Keratinocyte (primary cell): ENCODE measurements around the gene PRR7. TPM values are rescaled to one million over a fixed set of nuclear protein-coding genes. Genes with fewer than 3 reads are reported as not detected.

ENCODE experiments used
- DNase-seq: peaks from one replicate; pipeline ENCODE4 v3.0.0-alpha.2; 2011; ENCODE audit warnings: low read depth, missing footprints, low spot score
- FAIRE-seq: peaks from 2 replicates; lab custom pipeline; 2011; peaks lifted over from hg19 to GRCh38; lab: Jason Lieb, UNC
- H2AFZ ChIP-seq: 2 replicates; pipeline ENCODE4 v1.6.0; 2012; ENCODE audit warnings: low read length, control low read depth, inconsistent platforms; ENCODE audit not compliant: control insufficient read depth
- H3K27ac ChIP-seq: 2 replicates; pipeline ENCODE4 v1.5.1; 2011; ENCODE audit warnings: low read length; ENCODE audit not compliant: control insufficient read depth, insufficient read depth
- H3K27me3 ChIP-seq: 3 replicates; pipeline ENCODE4 v1.6.0; 2011; ENCODE audit warnings: low read length; ENCODE audit not compliant: control insufficient read depth, insufficient read depth; ENCODE audit errors: extremely low read depth
- H3K36me3 ChIP-seq, 2 experiments: 2 replicates in 1 of 2; 3 replicates in 1 of 2; pipeline ENCODE4 v1.5.1; 2011; ENCODE audit warnings: low read length in 2 of 2, mild to moderate bottlenecking in 1 of 2; ENCODE audit not compliant: control insufficient read depth in 2 of 2, insufficient read depth in 2 of 2; ENCODE audit errors: extremely low read depth in 1 of 2
- H3K4me1 ChIP-seq: 3 replicates; pipeline ENCODE4 v1.5.1; 2011; ENCODE audit warnings: low read length; ENCODE audit not compliant: control insufficient read depth, insufficient read depth; ENCODE audit errors: extremely low read depth
- H3K4me2 ChIP-seq: 3 replicates; pipeline ENCODE4 v1.6.0; 2011; ENCODE audit warnings: low read depth, low read length; ENCODE audit not compliant: control insufficient read depth, insufficient read depth; ENCODE audit errors: extremely low read depth
- H3K4me3 ChIP-seq, 3 experiments: fragments of 200-600 bp in 1 of 3; sonication (generic) in 1 of 3; 2 replicates in 2 of 3; 3 replicates in 1 of 3; pipeline ENCODE4 v1.5.1; 2011 to 2016; ENCODE audit warnings: low read length in 3 of 3, mild to moderate bottlenecking in 3 of 3, control low read depth in 2 of 3, inconsistent platforms in 1 of 3, low read depth in 1 of 3, mixed read lengths in 1 of 3, mixed run types in 1 of 3, moderate library complexity in 1 of 3; ENCODE audit not compliant: control insufficient read depth in 2 of 3, insufficient read depth in 2 of 3; ENCODE audit errors: extremely low read depth in 1 of 3
- H3K79me2 ChIP-seq: 2 replicates; pipeline ENCODE4 v1.6.0; 2012; ENCODE audit warnings: low read length; ENCODE audit not compliant: control insufficient read depth, insufficient read depth
- H3K9ac ChIP-seq: 3 replicates; pipeline ENCODE4 v1.6.0; 2011; ENCODE audit warnings: low read length; ENCODE audit not compliant: control insufficient read depth, insufficient read depth; ENCODE audit errors: extremely low read depth
- H3K9me1 ChIP-seq: 3 replicates; pipeline ENCODE4 v1.6.0; 2011; ENCODE audit warnings: low read length; ENCODE audit not compliant: control insufficient read depth, insufficient read depth; ENCODE audit errors: extremely low read depth
- H3K9me3 ChIP-seq: 2 replicates; pipeline ENCODE4 v1.5.1; 2012; ENCODE audit warnings: low read depth, low read length; ENCODE audit not compliant: control insufficient read depth
- H4K20me1 ChIP-seq: 3 replicates; pipeline ENCODE4 v1.6.0; 2011; ENCODE audit warnings: low read length; ENCODE audit not compliant: control insufficient read depth, insufficient read depth; ENCODE audit errors: extremely low read depth
- CTCF ChIP-seq, 3 experiments: IDR thresholded peaks in 1 of 3; conservative IDR thresholded peaks in 1 of 3; optimal IDR thresholded peaks in 1 of 3; 2 replicates in 2 of 3; 3 replicates in 1 of 3; pipeline versions ENCODE3 to v1.5.1; 2011; ENCODE audit warnings: low read length in 3 of 3, mild to moderate bottlenecking in 3 of 3, moderate library complexity in 2 of 3, control low read depth in 1 of 3, inconsistent platforms in 1 of 3; ENCODE audit not compliant: insufficient read depth in 2 of 3; ENCODE audit errors: extremely low read depth in 1 of 3
- EZH2 ChIP-seq: IDR thresholded peaks from one replicate; pipeline ENCODE4 v1.6.1; 2012; ENCODE audit warnings: inconsistent platforms, mild to moderate bottlenecking, low read length, moderate library complexity
- dilution Hi-C: fragments of 300-500 bp; cut with MboI; formaldehyde crosslinking; loops from one replicate; pipeline ENCODE4 v1.7.0; 2020; ENCODE audit warnings: low sequenced_read_pairs; ENCODE audit not compliant: extremely low pct_ligation_motif_present
- polyA plus RNA-seq, 5 experiments: library from polyadenylated mRNA; depleted of rRNA in 3 of 5; stranded (reverse) in 3 of 5; stranded (forward) in 1 of 5; unstranded in 1 of 5; fragments of >200 nt; gene quantifications; 1 replicate in 1 of 5; 2 replicates in 3 of 5; 3 replicates in 1 of 5; pipeline versions ENCODE4 v1.2.1 to v1.2.3, GENCODE V29; 2011 to 2012; ENCODE audit warnings: missing spikeins in 2 of 5, low read depth in 1 of 5, low replicate concordance in 1 of 5

Gene PRR7
- polyA plus RNA-seq, 1 donor (not counting 4 experiments of a cell fraction or from before 2014, with no cell fraction given): 1.1 TPM

- no peak overlapping the region for H3K27ac ChIP-seq
- H3K27me3 ChIP-seq: no peaks in the 10 kb centered on the region
- H3K9me3 ChIP-seq: no peaks in the 10 kb centered on the region
- H3K4me3 ChIP-seq: no peak overlapping the region
- H3K9me1 ChIP-seq: peaks cover 4% of the 10 kb centered on the region
- no peak for DNase-seq
- dilution Hi-C loops: no loop called here
- H2AFZ ChIP-seq: no peak overlapping the region
- no peaks in the 10 kb centered on the region for H4K20me1 ChIP-seq
- H3K4me1 ChIP-seq: peaks cover 29% of the 10 kb centered on the region
- no peak for TF ChIP-seq CTCF (optimal IDR thresholded peaks at IDR 0.05 in 1 of 3, IDR thresholded peaks at IDR 0.05 in 1 of 3, conservative IDR thresholded peaks at IDR 0.05 in 1 of 3; ENCODE audit: extremely low read depth in 1 of 3, insufficient read depth in 2 of 3, low read length in 3 of 3)
- no peak for TF ChIP-seq EZH2
- H3K79me2 ChIP-seq: peaks cover 11% of the 10 kb centered on the region
- H3K9ac ChIP-seq: no peak overlapping the region
- H3K4me2 ChIP-seq: no peak overlapping the region
- FAIRE-seq: no peak
- peaks cover 1 to 6% of the 10 kb centered on the region in 2 experiments for H3K36me3 ChIP-seq
Measured at GRCh38 chr5:177499842-177500241, 53.2 kb downstream of the PRR7 start.

- Histone ChIP-seq H2AFZ (no peak overlapping the region), H3K9me3 (no peaks in the 10 kb centered on the region), H3K4me3 (no peak overlapping the region), H3K9me1 (no peaks in the 10 kb centered on the region), H3K27me3 (no peaks in the 10 kb centered on the region), H3K9ac (no peak overlapping the region), H4K20me1 (no peaks in the 10 kb centered on the region), H3K4me2 (no peak overlapping the region), H3K4me1 (peaks cover 19% of the 10 kb centered on the region), H3K27ac (no peak overlapping the region), H3K79me2 (peaks cover 6% of the 10 kb centered on the region), H3K36me3 (peaks cover 0 to 1% of the 10 kb centered on the region in 2 experiments)
- dilution Hi-C loops: no loop called here
- no peak for TF ChIP-seq EZH2
- TF ChIP-seq CTCF (optimal IDR thresholded peaks at IDR 0.05 in 1 of 3, IDR thresholded peaks at IDR 0.05 in 1 of 3, conservative IDR thresholded peaks at IDR 0.05 in 1 of 3; ENCODE audit: extremely low read depth in 1 of 3, insufficient read depth in 2 of 3, low read length in 3 of 3): peak in 2 of 3 experiments; percentile 86 to 95
- DNase-seq: no peak
- peak; percentile 59 for FAIRE-seq
Measured at GRCh38 chr5:177500685-177501522, 54.3 kb downstream of the PRR7 start.
